SK-N-SH (cell line): Measurements from ENCODE around the gene SSB. TPM values are rescaled to one million over a fixed set of nuclear protein-coding genes. Genes with fewer than 3 reads are reported as not detected.
A peak's percentile ranks its signal among the peaks of the same experiment; 100 is the strongest.

Source experiments
- GABPA ChIP-seq: IDR thresholded peaks from 2 replicates; pipeline ENCODE4 v1.4.0; 2012; ENCODE audit warnings: low read depth, mild to moderate bottlenecking
- GATA2 ChIP-seq: sonication (generic); formaldehyde crosslinking; IDR thresholded peaks from 2 replicates; pipeline ENCODE4 v1.5.0; 2020; ENCODE audit warnings: mild to moderate bottlenecking, missing genetic modification reagents
- MEF2A ChIP-seq: IDR thresholded peaks from 2 replicates; pipeline ENCODE4 v1.4.0; 2012; ENCODE audit warnings: low read depth, borderline replicate concordance
- NRF1 ChIP-seq: IDR thresholded peaks from 2 replicates; pipeline ENCODE4 v1.6.1; 2012; ENCODE audit warnings: low read depth, mild to moderate bottlenecking, low read length
- RAD21 ChIP-seq: IDR thresholded peaks from 2 replicates; pipeline ENCODE4 v1.6.1; 2012; ENCODE audit warnings: mild to moderate bottlenecking, low read length
- RCOR1 ChIP-seq: fragments of 150-350 bp; IDR thresholded peaks from 2 replicates; pipeline ENCODE4 v1.6.1; 2017; ENCODE audit warnings: antibody characterized with exemption, low read length
- SMC3 ChIP-seq: IDR thresholded peaks from 2 replicates; pipeline ENCODE4 v1.6.1; 2012; ENCODE audit warnings: low read depth, low read length, improper control_type of control experiment
- YY1 ChIP-seq: IDR thresholded peaks from 2 replicates; pipeline ENCODE4 v1.4.0; 2012; ENCODE audit warnings: low read depth, mild to moderate bottlenecking
- polyA plus RNA-seq, 3 experiments: library from polyadenylated mRNA; depleted of rRNA; stranded (reverse); fragments of >200 nt; gene quantifications; 2 replicates each; pipeline ENCODE4 v1.2.3, GENCODE V29; 2012
- TF ChIP-seq, protein P1 (sequence below): fragments of 150-350 bp; IDR thresholded peaks from 2 replicates; pipeline ENCODE4 v1.6.1; 2016; ENCODE audit warnings: mild to moderate bottlenecking, low read depth, low read length
- TF ChIP-seq, protein P2 (sequence below): IDR thresholded peaks from 2 replicates; pipeline ENCODE4; 2012
- TF ChIP-seq, protein P3 (sequence below): IDR thresholded peaks from 2 replicates; pipeline ENCODE4 v1.4.0; 2012; ENCODE audit warnings: low read depth, borderline replicate concordance
- TF ChIP-seq, protein P4 (sequence below): fragments of 150-350 bp; IDR thresholded peaks from 2 replicates; pipeline ENCODE4 v1.6.1; 2017; ENCODE audit warnings: antibody characterized with exemption, low read length, low read depth, borderline replicate concordance

SSB gene
- polyA plus RNA-seq, 1 of the 3 experiments (the other 2 are of a cell fraction) = 60.8 TPM

DNA sequence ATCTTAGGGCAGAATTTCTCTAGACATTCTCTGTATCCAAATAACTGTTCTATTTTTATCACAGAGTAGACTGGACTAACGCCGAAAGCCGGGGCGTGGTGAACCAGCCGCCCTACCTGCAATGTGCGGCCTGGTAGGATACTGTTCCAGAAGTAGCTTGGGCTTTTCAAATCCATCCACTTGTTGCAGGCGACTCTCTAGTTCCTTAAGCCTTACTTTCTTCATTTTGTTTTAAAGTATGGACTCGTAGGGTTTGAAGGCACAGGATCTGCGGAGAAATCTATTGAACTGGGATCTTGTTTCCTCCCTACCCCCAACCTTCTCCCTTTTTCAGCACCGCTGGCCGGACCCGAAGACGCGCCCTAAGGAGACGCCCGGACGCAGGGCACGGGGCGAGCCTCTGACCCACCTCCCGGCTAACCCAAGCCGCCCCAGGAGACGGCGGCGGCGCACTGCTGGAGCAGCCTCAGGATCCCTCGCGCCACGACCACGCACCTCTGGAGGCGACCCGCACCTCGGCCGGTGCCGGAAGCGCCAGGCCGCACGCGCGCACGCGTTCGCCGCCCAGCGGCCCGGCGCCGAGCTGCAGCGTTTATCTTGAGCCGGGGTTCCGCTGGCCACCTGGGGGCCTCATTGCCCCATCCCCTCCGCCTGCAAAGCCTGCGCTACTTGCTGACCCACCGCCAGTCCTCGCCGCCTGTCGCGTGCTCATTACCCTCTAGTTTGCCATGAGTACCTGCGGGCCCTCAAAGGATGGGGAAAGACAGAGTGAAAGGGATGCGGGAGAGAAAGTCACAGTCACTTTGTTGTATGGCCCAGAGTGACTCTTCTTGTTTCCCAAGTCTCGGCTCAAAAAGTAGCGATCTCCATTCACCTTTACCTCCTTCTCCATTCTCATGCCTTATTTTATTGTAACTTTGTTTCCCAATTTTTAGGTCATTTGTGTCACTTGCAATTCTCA lies 26.0 kb downstream of the SSB start, which contains the start of gene METTL5 (continued):
- TF ChIP-seq RAD21 (peak; percentile 79), GABPA (no peak), GATA2 (CRISPR knock-in tag) (no peak), RCOR1 (no peak), NRF1 (peak; percentile 59), SMC3 (peak; percentile 92), YY1 (0 out of 2 replicates have a peak, but pooled peaks have one; percentile 44), MEF2A (no peak)
- TF ChIP-seq, protein P1, sequence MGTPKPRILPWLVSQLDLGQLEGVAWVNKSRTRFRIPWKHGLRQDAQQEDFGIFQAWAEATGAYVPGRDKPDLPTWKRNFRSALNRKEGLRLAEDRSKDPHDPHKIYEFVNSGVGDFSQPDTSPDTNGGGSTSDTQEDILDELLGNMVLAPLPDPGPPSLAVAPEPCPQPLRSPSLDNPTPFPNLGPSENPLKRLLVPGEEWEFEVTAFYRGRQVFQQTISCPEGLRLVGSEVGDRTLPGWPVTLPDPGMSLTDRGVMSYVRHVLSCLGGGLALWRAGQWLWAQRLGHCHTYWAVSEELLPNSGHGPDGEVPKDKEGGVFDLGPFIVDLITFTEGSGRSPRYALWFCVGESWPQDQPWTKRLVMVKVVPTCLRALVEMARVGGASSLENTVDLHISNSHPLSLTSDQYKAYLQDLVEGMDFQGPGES = no peak
- TF ChIP-seq, protein P2, sequence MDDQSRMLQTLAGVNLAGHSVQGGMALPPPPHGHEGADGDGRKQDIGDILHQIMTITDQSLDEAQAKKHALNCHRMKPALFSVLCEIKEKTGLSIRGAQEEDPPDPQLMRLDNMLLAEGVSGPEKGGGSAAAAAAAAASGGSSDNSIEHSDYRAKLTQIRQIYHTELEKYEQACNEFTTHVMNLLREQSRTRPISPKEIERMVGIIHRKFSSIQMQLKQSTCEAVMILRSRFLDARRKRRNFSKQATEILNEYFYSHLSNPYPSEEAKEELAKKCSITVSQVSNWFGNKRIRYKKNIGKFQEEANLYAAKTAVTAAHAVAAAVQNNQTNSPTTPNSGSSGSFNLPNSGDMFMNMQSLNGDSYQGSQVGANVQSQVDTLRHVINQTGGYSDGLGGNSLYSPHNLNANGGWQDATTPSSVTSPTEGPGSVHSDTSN = 0 out of 2 replicates have a peak, but pooled peaks have one; percentile 5
- TF ChIP-seq, protein P3, sequence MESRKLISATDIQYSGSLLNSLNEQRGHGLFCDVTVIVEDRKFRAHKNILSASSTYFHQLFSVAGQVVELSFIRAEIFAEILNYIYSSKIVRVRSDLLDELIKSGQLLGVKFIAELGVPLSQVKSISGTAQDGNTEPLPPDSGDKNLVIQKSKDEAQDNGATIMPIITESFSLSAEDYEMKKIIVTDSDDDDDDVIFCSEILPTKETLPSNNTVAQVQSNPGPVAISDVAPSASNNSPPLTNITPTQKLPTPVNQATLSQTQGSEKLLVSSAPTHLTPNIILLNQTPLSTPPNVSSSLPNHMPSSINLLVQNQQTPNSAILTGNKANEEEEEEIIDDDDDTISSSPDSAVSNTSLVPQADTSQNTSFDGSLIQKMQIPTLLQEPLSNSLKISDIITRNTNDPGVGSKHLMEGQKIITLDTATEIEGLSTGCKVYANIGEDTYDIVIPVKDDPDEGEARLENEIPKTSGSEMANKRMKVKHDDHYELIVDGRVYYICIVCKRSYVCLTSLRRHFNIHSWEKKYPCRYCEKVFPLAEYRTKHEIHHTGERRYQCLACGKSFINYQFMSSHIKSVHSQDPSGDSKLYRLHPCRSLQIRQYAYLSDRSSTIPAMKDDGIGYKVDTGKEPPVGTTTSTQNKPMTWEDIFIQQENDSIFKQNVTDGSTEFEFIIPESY = no peak
- TF ChIP-seq, protein P4, sequence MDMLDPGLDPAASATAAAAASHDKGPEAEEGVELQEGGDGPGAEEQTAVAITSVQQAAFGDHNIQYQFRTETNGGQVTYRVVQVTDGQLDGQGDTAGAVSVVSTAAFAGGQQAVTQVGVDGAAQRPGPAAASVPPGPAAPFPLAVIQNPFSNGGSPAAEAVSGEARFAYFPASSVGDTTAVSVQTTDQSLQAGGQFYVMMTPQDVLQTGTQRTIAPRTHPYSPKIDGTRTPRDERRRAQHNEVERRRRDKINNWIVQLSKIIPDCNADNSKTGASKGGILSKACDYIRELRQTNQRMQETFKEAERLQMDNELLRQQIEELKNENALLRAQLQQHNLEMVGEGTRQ = no peak
- TF ChIP-seq, all 33 proteins: peak for 14
